ENCODE results near the gene LIG1. TPM values are rescaled to one million over a fixed set of nuclear protein-coding genes. Genes with fewer than 3 reads are reported as not detected.

Gene LIG1
- total and polyA plus RNA-seq, 9 of the 15 experiments (the other 6 are each of a cell fraction or from before 2014, with no cell fraction given) = 9.6 to 114 (median 71.1) TPM

DNA sequence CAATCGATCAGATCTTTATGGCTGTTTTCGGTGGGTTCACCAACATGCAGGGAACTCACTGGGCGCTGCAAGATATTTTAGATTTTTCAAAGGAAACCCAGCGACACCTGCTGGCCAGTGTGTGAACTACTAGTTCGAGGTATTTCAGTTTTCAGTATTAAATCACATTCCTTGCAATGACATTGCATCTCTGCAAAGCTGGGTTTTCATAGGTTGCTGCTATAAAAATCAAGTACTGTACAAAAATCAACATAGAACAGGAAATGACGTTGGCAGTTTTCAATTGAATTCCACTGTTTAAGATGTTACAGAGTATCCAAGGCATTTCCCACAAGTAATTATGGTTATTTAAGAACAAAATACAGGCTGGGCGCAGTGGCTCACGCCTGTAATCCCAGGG lies 17.6 kb downstream of the LIG1 start (continued):
- no peak for TF ChIP-seq POU5F1 (IDR thresholded peaks at IDR 0.05; ENCODE audit: borderline replicate concordance, low read depth, low read length, partially characterized antibody)
- TF ChIP-seq ZNF318 (IDR thresholded peaks at IDR 0.05; ENCODE audit: borderline replicate concordance in 1 of 2, low read depth in 1 of 2) = no peak
- TF ChIP-seq ZNF695 (CRISPR knock-in tag; IDR thresholded peaks at IDR 0.05) = no peak
- TF ChIP-seq, protein P1, sequence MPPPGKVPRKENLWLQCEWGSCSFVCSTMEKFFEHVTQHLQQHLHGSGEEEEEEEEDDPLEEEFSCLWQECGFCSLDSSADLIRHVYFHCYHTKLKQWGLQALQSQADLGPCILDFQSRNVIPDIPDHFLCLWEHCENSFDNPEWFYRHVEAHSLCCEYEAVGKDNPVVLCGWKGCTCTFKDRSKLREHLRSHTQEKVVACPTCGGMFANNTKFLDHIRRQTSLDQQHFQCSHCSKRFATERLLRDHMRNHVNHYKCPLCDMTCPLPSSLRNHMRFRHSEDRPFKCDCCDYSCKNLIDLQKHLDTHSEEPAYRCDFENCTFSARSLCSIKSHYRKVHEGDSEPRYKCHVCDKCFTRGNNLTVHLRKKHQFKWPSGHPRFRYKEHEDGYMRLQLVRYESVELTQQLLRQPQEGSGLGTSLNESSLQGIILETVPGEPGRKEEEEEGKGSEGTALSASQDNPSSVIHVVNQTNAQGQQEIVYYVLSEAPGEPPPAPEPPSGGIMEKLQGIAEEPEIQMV (tag; conservative IDR thresholded peaks at IDR 0.05; ENCODE audit: low read depth) = no peak
- peak; percentile 45; the same call in 1 of the 2 replicates for TF ChIP-seq KLF16 (IDR thresholded peaks at IDR 0.05)
- TF ChIP-seq RAD21 (CRISPR knock-in tag; conservative IDR thresholded peaks at IDR 0.05 in 1 of 2, IDR thresholded peaks at IDR 0.05 in 1 of 2) = peak; percentile 65 to 68
- no peak for TF ChIP-seq ZNF217 (CRISPR knock-in tag; IDR thresholded peaks at IDR 0.05)
- TF ChIP-seq IRF2 (CRISPR knock-in tag; IDR thresholded peaks at IDR 0.05) = no peak
- peak; percentile 69 for TF ChIP-seq MAFG (tag; conservative IDR thresholded peaks at IDR 0.05)
- no peak for TF ChIP-seq LEF1 (IDR thresholded peaks at IDR 0.05)
- TF ChIP-seq MED1 (CRISPR knock-in tag; IDR thresholded peaks at IDR 0.05; ENCODE audit: borderline replicate concordance) = no peak
- TF ChIP-seq DIDO1 (tag; IDR thresholded peaks at IDR 0.05; ENCODE audit: low read depth) = no peak
- 0 out of 2 replicates have a peak, but pooled peaks have one; percentile 23 for TF ChIP-seq MAFF (IDR thresholded peaks at IDR 0.05; ENCODE audit: low read length)
- TF ChIP-seq, protein P2, sequence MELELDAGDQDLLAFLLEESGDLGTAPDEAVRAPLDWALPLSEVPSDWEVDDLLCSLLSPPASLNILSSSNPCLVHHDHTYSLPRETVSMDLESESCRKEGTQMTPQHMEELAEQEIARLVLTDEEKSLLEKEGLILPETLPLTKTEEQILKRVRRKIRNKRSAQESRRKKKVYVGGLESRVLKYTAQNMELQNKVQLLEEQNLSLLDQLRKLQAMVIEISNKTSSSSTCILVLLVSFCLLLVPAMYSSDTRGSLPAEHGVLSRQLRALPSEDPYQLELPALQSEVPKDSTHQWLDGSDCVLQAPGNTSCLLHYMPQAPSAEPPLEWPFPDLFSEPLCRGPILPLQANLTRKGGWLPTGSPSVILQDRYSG (tag; conservative IDR thresholded peaks at IDR 0.05; ENCODE audit: low read depth) = no peak
- TF ChIP-seq ESRRA (IDR thresholded peaks at IDR 0.05; ENCODE audit: borderline replicate concordance, low read depth) = no peak
- peak; percentile 38; the same call in 1 of the 2 replicates for TF ChIP-seq SMC3 (conservative IDR thresholded peaks at IDR 0.05; ENCODE audit: insufficient read depth, low read depth, low read length)
- no peak for TF ChIP-seq FOXJ3 (CRISPR knock-in tag; IDR thresholded peaks at IDR 0.05)

Measured in K562 (cell line).